Stimulated activated CD4-positive, alpha-beta T cell treated with anti-CD3 and anti-CD28 coated beads, TNF-alpha, amount 100 ng/mL, for 48 hours (primary cell): ENCODE measurements around the gene PRTG.
"Not testable (repeated sequence)": the region's sequence is repeated elsewhere in the genome, so short reads cannot be mapped to it uniquely, and the experiment has no call there.

Experiments used
- DNase-seq, 3 donors: peaks; one replicate each; pipeline ENCODE4 v3.0.0-alpha.2; 2020; ENCODE audit warnings: low read depth in 3 of 3

PRTG gene

DNA sequence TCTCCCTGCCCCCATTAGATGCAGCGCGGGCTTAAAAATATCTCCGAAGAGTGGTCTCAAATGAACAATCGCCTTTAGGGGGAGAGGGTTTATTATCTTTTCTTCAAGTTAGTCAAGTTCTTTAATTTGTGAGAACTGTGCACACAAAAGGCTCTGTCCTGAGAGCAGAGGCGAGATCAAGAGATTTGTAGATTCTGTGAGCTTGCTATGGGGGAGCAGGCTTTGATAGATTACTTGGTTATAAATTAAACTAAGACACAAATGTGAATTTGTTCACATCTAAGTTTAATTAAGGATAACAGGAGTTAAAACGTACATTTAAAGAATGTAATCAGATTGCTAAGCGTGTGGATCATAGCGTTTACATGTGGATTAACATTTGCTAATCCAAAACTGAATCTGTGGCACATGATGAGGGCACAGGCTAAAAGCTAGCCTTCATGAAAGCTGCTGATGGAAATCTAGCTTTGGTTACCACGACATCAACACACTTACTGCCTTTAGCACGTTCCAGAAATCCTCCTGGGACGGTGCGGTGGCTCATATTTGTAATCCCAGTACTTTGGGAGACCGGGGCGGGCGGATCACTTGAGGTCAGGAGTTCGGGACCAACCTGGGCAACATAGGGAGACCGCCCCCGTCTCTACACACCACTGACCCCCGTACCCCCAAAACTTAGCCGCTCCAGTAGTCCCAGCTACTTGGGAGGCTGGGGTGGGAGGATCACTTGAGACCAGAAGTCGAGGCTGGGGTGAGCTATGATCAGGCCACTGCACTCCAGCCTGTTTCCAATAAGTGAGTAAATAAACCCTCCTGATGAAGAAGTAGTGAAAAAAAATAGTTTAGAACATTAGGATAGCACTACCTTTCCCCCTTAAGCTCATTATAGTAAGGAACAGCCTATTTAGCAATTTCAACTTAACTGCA is 1.0 kb upstream of the PRTG start:
- no peak for DNase-seq

DNA sequence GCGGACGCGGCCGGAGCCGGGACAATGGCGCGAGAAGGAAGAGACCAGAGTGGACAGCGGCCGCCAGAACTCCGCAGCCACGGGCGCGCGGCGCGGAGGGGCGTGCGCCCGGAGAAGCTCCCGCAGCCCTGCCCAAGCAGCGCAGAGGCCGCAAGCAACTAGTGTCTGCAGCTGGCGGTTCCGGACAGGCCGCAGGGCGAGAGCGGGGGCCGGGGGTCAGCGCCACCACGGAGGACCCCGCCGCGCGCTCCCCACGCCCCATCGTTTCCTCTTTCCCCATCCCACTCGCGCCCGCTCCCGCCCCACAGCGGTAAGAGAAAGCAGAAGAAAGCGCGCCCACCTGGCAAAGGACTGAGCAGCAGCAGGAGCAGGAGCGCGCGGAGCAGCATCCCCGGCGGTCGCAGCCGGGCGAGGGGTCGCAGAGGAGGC is 440 bp downstream of the PRTG start:
- DNase-seq, result no peak

- no peak for DNase-seq
Observed at GRCh38 chr15:55741833-55742497, 987 bp downstream of the PRTG start.

DNA sequence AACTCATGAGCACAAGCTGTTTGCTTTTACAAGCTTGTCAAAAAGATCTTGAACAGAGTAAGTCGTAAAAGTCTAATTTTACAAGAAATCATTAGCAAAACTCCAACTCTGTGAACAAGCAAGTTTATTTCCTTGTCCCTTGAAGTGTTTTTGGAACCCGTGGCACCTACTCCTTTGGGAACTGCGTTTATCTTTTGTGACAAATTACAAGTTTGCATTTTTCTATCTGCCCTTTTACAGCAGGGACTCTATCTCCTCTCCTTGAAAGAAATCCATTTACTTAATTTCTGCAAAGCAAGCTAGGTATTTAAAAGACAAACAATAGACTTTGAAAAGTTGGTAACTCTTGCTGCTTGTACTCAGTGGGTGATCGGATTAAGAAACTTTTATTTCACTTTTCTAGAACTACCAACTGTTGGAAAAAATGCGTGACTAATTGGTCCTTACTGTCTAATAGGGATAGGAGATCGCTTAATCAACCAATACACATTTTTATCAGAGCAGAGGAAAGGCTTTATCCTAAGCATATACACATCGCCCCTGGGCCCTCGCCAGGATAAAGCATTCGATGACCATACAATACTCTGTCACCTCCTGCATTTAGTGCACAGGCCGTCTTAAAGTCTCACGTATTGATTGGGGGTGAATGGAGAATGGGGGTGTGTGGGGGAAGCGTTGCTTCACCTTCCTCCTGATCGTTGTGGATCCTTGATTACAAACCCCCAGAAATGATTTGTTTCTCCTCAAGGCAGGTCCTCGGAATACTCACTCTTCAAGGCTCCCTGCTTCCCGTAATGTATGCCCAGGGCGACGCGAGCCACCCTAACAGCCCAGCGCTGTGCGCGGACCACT is 1.7 kb downstream of the PRTG start:
- DNase-seq, result no peak

- DNase-seq, result no peak
Observed at GRCh38 chr15:55740359-55740878, 2.5 kb downstream of the PRTG start.

DNA sequence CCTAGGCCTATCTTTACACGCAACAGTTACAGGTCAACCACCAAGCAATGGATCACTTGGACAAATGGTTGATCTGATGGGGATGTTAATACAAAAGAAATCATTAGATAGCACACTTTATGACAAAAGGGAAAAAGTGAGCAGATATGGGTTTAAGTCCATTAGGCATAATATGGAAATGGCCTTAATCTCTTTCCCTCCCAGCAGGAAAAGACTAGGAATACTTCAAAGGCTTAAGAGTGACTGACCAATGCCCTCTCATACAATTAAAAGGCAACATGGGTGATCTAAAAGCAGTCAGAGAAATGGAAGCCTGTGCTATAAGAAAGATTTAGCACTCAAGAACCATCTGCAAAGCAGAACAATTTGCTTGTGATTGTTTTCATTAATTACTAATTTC is 3.3 kb downstream of the PRTG start:
- no peak for DNase-seq

- no peak for DNase-seq
Observed at GRCh38 chr15:55738715-55739114, 4.2 kb downstream of the PRTG start.

DNA sequence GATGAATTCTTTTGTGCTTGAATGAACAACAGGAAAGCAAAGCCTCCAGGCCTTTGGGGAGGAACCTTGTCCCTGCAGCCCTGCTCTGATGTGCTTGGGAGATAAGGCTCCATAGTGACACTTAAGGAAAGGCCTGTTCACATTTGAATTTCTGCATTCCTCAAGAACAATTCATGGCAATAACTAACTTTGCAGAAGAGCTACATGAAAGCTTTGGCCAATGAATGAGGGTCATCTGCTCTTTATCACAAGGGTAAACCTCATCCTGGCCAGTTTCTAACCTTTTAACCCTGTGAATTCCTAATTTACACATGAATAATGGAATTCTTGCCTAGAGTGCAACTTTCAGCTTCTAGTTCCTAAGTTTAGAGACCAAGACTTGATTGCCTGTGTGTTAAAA is 5.6 kb downstream of the PRTG start:
- DNase-seq, result no peak

DNA sequence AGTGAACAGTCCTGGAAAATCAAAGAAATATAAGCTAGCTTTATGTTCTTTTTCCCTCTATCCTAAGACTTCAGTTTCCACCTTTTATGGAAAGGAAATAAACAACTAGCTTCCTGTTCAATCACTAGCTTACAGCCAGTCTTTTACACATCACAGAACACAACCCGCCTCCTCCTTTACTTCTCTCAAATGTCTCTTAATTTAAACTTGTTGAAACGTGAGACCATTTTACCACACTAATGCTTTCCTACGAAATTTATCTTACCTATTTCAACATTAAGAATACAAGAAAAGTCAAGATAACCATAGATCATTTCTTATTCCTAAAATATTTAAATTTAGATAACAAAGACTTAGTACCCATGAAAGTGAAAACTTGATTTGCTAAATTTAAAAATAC is 6.2 kb downstream of the PRTG start:
- no peak for DNase-seq

- no peak for DNase-seq
Observed at GRCh38 chr15:55734641-55735040, 8.3 kb downstream of the PRTG start.

- not testable (repeated sequence) for DNase-seq
Observed at GRCh38 chr15:55733461-55733860, 9.5 kb downstream of the PRTG start.

GRCh38 chr15:55721554-55722185 is 21.3 kb downstream of the PRTG start:
- DNase-seq, result no peak

DNA sequence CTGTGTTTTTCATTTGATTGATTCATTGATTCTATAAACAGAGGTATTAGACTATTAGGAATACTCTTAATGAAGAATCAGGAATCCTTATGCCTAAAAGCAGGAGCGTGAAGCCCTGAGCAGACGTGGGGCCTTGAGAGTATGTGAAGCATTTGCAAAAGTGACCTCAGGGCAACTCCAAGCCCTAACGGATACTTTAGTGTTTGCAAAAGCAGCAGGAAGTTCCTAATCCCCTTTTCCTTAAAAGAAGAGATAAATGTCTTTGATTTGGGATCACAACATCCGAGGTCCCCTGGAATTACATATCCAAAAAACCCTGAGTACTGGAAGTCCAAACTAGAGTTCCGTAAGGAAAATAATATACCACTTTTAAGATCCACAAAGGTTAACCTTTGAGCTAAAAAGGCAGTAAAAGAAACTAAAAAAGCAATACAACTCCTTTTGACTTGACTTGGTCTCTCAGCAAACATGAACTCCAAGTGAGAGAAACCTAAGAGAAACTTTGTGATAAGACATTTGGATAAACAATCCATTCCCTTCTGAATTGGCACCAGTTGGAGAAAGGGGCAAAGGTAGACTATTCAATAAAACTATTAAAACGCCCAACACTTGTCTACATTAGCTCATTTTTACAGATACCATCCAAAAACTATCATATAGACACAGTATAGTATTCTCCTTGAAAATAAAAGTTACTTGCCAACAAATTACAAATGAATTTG is 27.4 kb downstream of the PRTG start:
- DNase-seq, result no peak

DNA sequence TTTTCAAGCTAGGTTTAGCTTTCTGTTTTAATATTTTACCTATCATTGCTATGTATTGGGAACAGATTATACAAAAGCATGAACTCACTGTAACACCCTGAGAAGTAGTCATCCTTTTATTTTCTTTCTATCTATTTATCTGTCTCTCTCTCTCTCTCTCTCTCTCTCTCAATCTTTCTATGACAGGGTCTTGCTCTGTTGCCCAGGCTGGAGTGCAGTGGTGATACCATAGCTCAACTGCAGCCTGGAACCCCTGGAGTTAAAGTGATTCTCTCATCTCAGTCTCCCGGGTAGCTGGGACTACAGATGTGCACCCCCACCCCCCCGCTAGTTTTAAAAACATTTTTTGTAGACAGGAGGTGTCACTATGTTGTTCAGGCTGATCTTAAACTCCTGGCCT is 28.9 kb downstream of the PRTG start:
- no peak for DNase-seq

DNA sequence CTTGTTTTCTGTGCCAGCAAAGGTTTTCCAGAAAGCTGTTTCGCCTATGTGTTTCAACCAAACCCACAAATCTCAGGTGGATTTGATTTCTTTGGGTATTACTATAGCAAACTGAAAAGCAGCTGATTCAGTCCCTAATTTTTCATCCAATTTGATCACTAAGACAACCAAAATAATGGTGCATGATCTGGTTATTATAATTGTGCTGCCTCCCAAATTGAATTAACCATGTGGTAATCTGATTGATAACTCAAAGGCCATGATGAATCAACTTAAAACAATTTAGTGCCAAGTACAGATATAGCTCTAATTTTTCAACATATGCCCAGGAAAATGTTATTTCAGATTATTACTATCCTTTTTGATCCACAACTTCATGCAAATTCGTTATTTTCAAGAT is 30.6 kb downstream of the PRTG start:
- DNase-seq, result no peak

DNA sequence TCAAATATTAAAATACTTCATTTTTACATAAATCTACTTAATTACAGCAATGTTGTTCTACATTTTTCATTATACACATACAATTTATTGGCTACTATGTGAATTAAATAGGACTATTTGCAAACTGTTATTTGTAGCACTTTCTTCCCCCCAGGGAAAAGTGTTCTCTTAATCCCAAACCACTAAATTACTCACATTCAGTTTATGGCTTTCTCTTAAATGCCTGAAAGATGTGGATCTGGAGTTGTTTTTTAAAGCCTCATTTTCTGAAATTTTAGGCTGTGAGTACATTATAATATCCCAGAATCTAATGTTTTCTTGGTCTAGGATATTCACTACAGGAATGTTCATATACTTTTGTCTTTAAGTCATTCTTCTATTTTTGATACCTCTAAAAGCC is 32.7 kb downstream of the PRTG start:
- no peak for DNase-seq

GRCh38 chr15:55709458-55709857 is 33.5 kb downstream of the PRTG start:
- no peak for DNase-seq

GRCh38 chr15:55708720-55709119 is 34.2 kb downstream of the PRTG start:
- no peak for DNase-seq

- no peak for DNase-seq
Observed at GRCh38 chr15:55707951-55708350, 35.0 kb downstream of the PRTG start.

DNA sequence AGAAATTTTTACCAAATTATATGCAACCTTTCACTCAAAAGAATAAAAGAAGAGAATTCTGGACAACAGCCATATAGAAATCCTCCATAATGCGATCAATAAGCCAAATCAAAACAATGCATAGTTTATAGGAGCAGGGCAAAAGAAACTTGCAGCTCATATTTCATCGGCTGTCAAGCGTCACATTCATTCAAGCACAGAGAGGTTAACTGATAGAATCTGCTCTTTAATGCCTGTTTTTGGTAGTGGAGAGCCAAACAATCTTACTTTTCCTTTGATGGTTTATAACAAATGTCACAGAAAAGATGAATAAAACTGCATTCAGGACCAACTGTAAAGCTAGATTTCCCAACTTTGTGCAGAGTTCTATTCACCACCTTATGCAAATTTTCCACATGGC is 35.4 kb downstream of the PRTG start:
- DNase-seq, result no peak

DNA sequence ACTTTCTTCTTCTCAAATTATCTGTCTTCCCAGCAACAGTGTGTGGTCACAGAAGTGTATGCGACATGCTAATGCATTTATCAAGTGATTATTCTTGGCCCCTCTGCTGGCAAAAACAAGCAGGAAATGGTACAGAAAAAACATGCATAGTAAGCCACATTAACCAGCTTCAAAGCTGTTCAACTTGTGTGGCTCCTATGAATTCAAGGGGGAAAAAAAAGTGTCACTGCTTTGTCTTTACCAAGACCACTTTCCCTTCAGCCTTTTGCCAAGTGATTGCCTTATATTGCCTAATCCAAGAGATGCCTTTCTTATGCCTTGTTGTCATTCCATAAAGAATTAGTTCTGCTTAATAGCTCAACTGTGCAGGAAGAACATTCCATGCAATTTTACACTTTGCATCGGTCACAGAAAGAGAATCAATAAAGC is 39.1 kb downstream of the PRTG start:
- DNase-seq, result no peak
